HL-60 (cell line): ENCODE data around the gene SNAPC4.

ENCODE experiments used
- CTCF ChIP-seq: IDR thresholded peaks from one replicate; pipeline ENCODE4 v1.5.1; 2011; ENCODE audit warnings: low read length, control low read depth, inconsistent platforms; ENCODE audit not compliant: insufficient read depth
- GABPA ChIP-seq: IDR thresholded peaks from 2 replicates; pipeline ENCODE4 v1.6.1; 2012; ENCODE audit warnings: low read depth
- POLR2AphosphoS5 ChIP-seq: IDR thresholded peaks from 2 replicates; pipeline ENCODE4 v1.6.1; 2012; ENCODE audit warnings: low read depth
- SPI1 ChIP-seq: IDR thresholded peaks from 2 replicates; pipeline ENCODE4 v1.6.1; 2012; ENCODE audit warnings: low read depth, mild to moderate bottlenecking, borderline replicate concordance

- TF ChIP-seq CTCF = no peak
- no peak for TF ChIP-seq POLR2AphosphoS5
- no peak for TF ChIP-seq SPI1
- no peak for TF ChIP-seq GABPA
Observed at GRCh38 chr9:136361754-136362449, 38.1 kb downstream of the SNAPC4 start.
